GM19099 (cell line): ENCODE measurements around the gene MAP4.

Experiments
- POLR2A ChIP-seq: IDR thresholded peaks from 3 replicates; pipeline ENCODE4 v1.6.1; 2011; ENCODE audit warnings: low read depth; ENCODE audit not compliant: insufficient read length; ENCODE audit errors: extremely low read depth

MAP4 gene

DNA sequence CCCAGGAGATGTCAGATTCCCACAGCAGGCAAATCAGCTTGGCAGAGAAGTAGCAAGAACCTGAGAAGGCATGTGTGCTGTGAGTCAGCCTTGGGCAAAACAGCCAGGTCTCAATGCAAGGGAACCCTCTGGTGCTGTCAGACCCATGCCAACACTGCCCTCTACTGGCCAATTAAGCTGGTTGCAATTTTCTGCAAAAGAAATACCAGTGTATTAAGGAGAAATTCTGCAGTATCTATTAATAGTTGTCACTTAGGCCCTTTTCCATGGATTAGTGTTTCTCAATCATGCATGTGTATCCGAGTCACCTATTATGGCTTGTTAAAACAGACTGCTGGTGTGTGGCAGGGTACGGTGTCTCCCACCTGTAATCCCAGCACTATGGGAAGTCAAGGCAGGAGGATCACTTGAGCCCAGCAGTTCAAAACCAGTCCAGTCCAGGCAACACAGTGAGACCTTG is 26.2 kb downstream of the MAP4 start:
- TF ChIP-seq POLR2A, result no peak

DNA sequence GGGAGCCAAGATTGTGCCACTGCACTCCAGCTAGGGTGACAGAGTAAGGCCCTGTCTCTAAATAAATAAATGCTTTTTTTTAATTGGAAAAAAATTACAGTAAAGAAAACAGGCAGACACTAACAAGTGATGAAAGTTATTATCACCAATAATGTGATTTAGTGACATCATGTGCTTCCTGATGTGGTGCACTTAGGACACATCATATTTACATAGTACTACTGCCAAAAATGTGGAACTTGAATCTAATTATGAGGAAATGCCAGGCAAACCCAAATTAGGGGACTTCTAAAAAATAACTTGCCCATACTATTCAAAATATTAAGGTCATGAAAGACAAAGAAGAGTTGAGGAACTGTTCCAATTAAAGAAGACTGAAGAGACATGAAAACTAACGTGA is 30.8 kb downstream of the MAP4 start:
- no peak for TF ChIP-seq POLR2A

DNA sequence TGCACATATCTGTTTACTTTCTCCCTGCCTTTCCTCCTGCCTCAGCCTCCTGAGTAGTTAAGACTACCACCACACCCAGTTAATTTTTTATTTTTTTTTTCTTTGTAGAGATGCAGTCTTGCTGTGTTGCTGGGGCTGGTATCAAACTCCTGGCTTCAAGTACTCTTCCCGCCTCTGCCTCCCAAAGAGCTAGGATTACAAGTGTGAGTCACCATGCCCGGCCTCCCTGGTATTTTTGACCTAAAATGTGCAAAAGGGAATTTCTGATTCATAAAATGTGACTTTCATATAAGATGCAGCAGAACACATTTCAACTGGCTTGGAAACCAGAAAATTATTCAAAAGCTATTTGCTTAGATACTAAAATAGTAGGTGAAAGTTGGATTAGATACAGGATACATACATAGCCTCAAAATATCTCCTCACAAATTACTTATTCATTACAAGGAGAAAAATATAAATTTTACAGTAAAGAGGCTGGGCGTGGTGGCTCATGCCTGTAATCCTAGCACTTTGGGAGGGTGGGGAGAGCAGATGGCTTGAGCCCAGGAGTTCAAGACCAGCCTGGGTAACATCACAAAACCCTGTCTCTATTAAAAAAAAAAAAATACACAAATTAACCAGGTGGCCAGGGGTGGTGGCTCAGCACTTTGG is 32.0 kb downstream of the MAP4 start:
- no peak for TF ChIP-seq POLR2A

DNA sequence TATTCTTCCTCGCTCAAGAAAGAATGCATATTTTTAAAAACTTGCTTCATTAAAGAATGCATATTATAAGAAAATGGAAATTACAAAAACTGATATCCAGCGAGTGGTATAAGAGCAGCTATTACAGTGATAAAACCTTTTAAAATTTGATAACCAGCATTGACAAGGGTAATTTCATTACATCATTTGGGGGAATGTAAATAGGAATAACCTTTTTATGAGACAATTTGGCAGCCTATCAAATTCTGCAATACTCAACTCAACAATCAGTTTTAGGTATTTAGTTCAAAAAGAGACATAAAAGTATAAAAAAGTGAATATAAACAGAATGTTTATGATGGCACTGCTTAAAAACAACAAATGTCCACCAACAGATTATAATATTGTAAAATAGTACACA is 35.4 kb downstream of the MAP4 start:
- TF ChIP-seq POLR2A, result no peak

DNA sequence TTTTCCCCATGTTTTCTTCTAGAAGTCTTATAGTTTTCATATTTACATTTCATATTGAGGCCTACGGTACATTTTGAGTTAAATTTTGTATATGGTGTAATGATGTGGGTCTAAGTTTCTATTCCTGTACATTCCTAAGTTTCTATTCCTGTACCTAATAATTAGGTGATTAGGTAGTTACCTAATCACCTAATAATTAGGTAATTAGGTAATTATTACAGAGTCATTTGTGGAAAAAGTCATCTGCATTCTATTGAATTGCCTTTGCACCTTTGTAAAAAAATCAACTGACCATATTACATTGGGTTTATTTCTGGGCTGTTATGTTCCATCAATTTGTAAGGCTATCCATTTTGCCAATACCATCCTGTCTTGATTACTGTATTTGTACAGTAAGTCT is 37.1 kb downstream of the MAP4 start:
- no peak for TF ChIP-seq POLR2A

DNA sequence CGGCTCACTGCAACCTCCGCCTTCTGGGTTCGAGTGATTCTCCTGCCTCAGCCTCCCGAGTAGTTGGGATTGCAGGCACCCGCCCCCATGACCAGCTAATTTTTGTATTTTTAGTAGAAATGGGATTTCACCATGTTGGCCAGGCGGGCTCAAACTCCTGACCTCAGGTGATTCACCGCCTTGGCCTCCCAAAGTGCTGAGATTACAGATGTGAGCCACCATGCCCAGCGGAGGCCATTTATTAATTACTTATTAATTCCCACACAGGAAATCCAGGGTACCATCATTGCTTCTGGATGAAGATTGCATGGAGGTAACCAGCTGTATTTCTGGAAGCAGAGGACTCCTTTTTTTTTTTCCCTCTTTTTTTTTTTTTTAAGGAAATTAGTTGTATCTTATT is 37.8 kb downstream of the MAP4 start:
- no peak for TF ChIP-seq POLR2A

DNA sequence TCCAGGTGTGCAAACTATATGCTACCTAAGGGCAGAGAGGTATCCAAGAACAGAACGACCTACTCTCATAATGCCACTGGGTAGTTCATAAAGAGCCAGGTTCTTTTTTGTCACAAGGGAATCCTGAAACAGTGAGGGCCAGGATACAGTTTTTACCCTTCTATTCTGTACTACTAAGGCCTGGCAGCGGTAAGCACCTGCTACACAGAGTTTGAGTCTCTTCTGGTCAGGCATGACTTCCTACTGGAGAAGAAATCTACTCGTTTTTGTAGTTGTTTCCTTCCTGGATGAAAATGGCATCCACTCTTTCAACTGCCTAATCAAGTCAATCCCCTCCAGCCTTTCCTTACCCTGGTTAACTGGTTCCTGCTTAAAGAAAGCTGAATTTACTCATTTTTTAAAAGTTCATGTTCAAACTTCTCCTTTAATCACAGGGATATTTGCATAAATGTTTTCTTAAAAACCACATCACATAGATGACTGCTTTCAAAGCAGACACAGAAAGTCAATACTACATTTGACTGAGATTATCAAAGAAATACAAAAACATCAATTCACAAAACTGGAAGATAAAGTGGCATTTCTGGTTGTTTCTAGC is 40.0 kb downstream of the MAP4 start:
- no peak for TF ChIP-seq POLR2A

DNA sequence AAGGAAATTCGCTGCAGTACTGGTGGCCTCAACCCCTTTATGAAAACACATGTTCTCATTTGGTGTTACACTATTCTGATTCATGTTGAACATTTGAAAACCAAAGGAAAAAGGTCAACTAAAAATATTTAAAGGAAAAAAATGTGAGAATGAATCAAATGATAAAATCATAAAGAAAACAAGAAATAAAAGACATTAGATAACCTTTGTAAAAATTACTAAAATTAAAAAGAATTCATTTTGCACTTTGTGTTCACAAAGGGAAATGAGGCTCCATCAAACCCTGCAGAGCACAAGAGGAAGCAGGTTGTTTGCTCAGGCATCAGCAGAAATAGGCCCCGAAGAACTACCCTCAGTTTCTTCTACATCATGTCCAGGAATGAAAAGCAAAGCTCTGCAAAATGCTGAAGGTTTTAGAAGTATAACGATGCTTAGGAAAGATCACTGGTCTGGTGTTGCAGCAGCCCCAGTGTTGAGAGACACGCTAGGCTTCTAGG is 41.2 kb downstream of the MAP4 start:
- no peak for TF ChIP-seq POLR2A

DNA sequence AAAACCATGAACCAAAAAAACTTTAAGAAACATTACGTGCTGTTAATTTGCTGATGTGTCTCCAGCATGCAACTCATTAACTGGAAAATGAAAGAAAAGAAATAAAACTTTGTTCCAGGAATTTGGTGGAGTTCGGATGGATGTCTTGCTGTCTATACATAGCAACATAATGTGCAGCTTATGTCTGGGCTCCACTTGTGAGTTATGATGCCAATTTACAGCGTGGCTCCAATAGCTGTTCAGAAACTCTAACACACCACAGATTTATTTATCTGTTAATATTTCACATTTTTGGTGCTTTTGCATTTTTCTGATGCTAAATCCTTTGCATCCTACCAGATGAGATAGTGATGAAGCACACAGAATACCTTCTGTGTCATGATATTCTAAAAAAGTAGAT is 45.1 kb downstream of the MAP4 start:
- no peak for TF ChIP-seq POLR2A

DNA sequence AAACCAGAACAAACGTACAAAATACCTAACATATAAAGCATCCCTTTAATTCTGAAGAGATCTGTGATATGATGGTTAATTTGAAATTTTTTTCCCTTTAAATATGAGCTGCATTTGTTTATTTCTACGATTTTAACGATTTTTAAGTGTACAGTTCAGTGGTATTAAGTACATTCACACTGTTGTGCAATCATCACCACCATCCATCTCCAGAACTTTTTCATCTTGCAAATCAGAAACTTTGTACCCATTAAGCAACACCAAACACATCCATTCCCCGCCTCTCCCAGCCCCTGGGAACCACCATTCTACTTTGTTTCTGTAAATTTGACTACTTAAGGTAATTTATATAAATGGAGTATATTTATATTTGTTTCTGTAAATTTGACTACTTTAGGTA is 51.5 kb downstream of the MAP4 start:
- TF ChIP-seq POLR2A, result no peak

DNA sequence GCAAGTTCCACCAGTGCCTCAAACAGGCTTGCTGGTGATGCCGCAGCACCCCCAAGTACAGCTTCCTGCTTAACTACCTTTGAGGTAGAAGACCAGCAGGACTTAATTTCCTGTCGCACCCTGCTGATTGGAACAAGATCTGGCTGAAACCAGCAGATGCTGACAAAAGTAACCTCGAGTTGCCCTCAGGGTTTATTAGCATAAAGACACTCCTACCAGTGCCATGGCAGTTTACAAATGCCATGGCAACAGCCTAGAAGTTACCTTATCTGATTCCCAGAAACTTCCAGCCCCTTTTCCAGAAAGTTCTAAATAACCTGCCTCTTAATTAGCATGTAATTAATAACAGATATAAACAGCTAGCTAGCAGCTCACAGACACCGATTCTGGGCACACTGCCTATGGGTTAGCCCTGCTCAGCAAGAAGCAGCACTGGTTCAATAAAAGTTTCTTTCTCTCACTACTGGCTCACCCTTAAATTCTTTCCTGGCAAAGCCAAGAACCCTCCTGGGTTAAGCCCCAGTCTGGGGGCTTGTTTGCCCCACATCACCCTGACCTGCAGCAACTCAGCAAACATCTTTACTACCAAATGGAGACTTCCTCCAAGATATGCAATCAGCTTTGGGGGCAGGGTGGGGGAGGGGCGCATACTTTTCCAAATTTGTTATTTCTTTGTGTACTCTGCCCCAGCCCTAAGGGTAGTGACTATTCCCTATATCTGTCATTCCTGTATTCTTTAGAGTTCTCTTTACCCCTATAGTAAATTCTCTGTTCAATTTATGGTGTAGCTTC is 54.2 kb downstream of the MAP4 start:
- no peak for TF ChIP-seq POLR2A

DNA sequence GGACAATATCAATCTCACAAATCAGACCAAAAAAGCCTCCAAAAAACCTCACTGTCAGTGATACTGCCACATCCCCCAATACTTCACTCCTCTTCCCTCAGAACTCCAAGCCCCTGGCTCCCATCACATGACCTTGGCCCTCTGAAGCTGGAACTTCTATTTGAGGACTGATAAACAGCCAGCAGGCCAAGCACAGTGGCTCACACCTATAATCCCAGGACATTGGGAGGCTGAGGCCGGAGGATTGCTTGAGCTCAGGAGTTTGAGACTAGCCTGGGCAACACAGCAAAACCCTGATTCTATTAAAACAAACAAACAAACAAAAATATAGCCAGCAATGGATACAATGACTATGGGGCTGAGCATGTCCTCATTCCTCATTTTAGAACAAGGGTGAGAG is 55.2 kb downstream of the MAP4 start:
- no peak for TF ChIP-seq POLR2A

DNA sequence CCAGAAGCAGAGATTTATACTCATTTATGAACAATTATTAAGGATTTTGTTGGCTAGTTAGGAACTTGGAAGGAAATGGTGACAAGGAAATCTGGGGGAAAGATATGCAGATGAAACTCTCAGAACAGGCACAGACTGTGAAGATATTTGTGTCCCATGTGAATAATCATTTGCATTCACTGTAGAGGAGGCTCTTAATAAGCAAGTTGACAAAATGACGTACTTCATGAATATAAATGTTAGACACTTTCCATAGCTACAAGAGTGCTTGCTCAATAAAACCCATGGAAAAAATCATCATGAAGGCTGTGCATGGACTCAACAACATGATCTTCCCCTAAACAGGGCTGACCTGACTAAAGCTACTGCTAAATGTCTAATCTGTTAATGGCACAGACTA is 59.7 kb downstream of the MAP4 start:
- TF ChIP-seq POLR2A, result no peak

DNA sequence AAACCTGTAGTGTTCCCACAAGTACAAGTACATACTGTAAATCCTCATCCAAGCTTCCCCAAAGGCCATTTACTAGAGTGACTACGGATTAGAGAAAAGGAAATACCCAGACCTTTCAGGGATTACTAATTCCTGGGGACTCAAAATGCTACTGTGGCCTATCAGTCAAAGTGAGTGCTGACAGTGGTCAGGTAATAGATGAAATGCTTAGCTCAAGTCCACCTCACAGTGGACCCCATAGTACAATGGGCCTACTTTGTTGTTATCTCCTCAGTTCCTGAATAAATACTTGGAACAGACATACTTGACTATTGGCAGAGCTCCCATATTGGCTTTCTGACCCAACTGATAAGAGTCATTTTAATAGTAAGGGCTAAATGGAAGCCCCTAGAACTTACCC is 61.6 kb downstream of the MAP4 start:
- no peak for TF ChIP-seq POLR2A

DNA sequence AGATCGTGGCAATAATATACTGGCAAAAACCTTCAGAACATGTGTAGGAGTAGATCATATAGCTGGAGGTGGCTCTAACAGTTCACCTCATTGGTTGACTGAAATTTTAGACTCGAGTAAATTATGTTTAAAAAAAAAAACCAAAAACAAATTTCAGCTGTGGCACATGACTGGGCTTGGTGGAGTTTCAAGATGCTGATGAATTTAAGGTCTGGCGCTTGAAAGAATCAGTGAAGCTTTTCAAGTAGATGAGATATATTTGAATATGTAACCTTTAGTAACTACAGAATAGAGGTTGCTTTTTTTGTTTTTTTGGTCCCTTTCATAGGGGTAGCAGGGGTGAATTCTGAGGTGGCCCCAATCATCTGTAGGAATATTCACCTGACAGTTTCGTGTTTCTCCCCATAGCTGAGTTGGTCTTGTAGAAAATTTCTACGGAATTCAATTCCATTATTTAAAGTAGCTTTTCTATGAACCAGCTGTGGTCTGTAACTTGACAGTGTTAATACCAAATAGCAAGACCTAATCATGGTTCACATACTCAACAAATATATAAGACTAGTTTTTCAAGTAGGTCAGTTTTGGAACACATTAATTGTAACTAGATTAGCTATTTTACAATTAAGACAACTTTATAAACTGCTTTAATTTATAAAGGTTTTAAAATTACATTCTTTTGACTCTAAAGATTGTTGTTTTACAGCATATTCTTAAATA is 65.6 kb downstream of the MAP4 start:
- no peak for TF ChIP-seq POLR2A
